ENCODE measurements around the gene SLC6A2.

The SLC6A2 gene

DNA sequence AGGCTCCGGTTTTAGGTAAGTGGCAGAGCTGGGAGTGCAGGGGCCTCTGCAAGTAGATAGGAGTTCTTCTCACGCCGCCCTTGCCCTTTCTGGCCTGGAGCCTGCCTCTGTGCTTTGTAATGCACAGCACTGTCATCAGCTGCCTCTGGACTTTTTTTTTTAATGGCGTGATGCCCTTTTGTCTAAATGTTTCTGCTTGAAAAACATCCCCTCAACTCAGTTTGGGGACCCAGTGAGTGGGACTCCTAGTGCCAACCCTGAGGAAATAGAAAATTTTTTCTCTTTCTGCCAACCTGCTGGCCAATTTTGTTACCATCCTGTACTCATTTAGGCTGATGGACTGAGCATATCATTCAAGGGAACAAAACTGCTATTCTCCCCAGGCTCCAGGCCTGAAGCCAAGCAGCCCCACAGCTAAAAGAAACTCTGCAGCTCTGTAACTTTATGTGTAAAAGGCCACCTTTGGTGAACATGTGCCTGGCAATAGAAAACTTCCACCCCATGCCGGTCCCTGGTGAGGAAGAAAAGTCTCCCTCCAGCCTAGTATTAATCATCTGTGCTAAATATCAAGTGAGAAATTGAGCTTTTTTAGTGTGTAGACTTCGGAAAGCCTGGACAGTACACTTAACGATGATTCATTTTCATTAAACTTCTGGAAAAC is 22.5 kb downstream of the SLC6A2 start:
- no peak for DNase-seq

DNA sequence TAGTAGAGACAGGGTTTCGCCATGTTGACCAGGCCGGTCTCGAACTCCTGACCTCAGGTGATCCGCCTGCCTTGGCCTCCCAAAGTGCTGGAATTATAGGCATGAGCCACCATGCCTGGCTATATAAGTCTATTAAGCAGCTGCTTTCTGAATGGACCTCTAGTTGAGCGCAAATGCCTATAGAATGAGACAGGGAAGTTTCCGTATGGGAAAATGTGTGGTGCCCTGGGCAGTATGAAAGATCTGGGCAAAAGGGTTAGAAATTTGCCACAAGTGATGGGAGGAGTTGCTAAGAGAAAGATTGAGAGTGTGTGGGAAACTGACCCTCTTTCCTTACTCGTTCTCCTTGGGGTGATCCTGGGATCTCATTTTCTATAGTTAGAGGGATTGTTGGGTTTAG is 26.3 kb downstream of the SLC6A2 start:
- DNase-seq, result no peak

DNA sequence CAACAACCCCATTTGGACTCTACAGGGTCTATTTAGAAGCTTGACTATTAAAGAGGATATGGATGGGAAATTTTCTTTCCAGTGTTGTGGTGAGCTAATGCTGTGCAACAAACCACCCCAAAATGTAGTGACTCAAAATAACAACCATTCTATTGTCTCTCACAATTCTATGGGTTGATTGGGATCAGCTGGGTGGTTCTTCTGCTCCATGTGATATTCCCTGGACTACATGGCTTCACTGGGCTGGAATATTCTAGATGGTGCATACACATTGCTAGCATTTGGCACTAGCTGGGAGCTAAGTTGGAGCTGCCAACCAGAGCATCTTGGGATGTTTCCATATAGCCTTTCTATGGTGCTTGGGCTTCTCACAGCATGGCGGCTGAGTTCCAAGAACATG is 30.2 kb downstream of the SLC6A2 start:
- DNase-seq, result no peak

DNA sequence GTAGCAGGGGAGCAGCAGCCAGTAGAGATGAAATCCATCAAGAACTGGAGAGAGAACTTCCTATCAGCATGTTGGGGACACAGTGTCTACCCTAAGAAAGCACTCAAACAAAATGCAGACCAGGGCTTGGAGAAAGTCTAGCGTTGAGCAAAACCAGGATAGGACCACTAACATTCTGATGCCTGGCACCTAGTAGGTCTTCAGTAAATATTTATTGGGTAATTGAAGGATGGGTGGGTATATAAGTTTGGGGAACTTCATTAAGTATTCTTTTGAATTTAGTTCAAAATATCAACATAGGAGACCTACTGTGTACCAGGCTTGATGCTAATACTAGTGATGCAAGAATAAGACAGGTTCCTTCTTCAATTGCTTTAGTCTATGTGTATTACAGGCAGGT is 30.9 kb downstream of the SLC6A2 start:
- DNase-seq, result no peak

DNA sequence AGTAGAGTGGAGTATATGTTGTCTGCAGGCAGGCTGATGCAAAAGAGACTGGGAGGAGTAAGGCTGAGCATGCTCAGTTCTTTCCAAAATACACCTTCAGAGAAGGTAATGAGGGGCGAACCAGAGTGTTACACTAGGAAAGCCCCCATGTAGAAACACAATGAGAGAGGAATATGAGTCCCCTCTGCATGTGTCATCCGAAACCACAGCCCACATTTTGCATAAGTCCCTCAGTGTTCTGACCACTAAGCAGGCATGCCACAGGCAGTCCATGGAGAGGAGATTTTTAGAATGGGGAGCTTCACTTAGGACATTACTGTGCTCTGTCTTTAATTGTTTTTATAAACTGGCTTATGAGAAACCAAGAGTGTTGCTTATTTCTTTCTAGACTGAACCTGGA is 32.0 kb downstream of the SLC6A2 start:
- no peak for DNase-seq

DNA sequence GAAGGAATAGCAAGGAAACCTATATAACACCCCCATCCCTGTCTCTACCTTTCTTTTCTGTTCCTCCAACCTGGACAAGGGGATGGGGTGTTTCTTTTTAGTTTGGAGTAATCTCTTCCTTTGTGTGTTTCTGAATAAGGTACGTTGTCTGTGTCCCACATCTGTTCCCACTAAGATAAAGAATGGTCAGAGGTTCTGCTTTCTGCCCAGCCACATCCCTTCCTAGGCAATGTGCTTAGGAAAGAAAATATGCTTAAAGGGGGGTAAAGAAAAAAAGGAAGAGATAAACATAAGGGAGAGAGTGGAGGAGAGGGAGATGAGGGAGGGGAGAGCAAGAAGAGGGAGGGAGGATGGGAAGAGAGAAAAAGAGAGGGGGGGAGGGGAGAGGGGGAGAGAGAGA is 35.1 kb downstream of the SLC6A2 start:
- DNase-seq, result no peak

DNA sequence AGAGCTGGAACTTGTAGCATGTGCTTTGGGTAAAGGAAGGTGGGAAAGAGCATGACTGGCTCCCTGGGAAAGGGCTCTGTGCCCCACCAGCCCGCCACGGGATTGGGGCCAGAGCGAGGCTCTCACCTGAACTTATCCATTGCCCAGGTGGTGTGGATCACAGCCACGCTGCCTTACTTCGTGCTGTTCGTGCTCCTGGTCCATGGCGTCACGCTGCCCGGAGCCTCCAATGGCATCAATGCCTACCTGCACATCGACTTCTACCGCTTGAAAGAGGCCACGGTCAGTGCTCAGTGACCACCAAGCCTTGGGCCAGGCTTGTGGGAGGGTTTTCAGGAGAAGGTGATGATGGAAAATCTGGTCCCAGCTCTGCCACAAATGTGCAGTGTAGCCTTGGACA is 36.0 kb downstream of the SLC6A2 start:
- no peak for DNase-seq

DNA sequence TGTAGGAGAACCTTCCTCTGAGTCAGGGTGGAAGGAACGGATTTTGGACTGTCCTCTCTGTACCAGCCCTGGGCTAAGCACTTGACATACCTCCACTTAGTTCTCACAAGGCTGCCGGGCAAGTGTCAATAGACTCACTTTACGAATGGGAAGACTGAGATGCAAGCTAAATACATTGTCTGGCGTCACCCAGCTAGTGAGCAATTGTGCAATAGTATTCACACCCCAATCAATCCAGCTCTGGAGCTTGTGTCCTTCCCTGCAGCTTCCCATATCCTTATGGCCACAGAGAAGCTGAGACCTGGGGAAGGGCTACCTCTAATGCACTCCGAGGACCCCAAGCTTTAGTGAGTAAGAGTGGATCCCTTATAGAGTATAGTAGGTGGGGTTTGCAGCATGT is 39.8 kb downstream of the SLC6A2 start:
- DNase-seq, result no peak

DNA sequence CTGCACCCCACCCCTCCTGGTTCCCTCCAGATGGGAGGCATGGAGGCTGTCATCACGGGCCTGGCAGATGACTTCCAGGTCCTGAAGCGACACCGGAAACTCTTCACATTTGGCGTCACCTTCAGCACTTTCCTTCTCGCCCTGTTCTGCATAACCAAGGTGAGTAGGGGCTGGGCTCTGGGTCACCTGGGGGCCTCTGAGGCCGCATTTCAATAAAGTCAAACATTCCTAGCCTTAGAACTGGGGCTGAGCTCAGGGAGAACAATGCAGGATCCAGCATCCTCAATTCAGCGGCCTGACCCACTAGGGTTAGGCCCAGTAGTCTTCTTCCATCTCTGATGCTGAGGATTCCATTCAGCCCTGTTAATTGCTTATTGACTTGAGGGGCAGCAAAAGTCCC is 42.1 kb downstream of the SLC6A2 start:
- no peak for DNase-seq

DNA sequence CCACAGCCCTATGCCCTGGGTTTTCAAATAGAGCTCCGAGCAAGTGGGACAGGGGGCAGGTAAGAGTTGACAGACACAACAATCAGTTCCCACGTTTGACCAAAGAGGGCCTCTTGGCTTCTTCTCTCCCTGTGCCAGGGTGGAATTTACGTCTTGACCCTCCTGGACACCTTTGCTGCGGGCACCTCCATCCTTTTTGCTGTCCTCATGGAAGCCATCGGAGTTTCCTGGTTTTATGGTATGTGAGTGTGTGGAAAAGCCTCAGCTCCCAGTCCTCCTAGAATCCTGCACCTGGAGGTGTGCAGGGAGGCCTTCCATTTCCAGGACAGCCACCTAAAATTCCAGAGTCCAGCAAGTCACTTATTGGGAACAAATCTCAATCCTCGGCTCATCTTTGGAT is 42.5 kb downstream of the SLC6A2 start:
- no peak for DNase-seq

DNA sequence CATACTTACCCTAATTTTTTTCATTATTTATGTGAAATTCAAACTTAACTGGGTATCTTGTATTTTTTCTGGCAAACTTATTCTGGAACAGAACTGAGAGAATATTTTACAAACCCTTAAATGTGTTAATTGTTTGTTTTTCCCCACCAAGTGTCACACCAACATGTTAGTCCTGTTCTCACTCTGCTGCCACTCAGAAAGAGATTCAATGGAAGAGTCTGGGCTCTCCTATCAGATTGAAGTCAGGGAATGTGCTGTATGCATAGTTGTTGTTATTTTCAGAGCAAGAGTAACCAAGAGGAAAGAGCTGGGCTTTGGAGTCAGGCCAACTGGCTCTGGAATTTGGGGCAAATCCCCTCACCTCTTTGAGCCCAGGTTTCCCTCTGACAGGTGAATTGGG is 43.2 kb downstream of the SLC6A2 start:
- no peak for DNase-seq

DNA sequence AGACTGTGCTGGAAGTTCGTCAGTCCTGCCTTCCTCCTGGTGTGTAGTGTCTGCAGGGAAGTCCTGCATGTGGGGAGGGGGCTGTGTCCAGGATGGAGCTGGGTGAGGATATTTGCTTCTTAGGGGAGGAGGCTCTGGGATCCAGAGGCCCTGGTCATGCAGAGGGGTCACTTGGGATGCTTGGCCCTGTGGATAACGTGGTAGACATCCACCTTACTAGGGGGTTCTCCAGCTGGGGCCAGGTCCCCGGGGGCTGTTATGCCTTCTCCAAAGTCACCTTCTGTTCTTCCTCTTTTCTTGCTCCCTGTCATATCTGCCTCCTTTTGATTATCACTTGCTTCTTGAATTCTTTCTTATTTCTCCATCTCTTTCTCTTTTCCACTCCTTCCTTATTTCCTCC is 43.8 kb downstream of the SLC6A2 start:
- no peak for DNase-seq

DNA sequence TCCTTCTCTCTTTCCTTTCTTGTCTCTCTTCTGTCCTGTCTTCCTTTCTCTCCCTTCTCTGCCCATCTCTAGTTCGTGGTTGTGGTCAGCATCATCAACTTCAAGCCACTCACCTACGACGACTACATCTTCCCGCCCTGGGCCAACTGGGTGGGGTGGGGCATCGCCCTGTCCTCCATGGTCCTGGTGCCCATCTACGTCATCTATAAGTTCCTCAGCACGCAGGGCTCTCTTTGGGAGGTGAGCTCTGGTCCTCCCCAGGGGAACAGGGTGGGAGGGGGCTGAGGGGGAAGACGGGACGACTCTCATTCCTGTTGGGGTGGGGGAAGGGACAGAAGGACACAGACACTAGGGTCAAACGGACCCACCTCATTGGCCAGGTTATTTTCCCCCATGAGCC is 44.3 kb downstream of the SLC6A2 start:
- DNase-seq, result no peak

DNA sequence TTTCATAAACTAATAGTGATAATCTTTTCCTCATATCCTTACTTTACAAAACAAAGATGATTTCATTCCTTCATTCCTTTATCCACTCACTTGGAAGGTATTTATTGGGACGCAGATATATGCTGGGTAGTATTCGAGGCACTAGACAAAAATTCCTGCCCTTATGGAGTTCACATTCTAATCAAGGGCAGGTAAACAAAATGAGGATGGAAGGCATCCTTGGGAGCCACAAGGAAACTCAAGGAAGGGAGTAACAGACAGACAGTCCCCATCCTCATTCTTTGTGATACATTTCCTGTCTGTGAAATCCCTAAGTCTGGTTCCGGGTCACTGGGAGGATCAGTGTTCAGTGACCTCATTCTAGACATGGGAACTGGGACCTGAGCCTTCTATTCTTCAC is 45.2 kb downstream of the SLC6A2 start:
- DNase-seq, result no peak

DNA sequence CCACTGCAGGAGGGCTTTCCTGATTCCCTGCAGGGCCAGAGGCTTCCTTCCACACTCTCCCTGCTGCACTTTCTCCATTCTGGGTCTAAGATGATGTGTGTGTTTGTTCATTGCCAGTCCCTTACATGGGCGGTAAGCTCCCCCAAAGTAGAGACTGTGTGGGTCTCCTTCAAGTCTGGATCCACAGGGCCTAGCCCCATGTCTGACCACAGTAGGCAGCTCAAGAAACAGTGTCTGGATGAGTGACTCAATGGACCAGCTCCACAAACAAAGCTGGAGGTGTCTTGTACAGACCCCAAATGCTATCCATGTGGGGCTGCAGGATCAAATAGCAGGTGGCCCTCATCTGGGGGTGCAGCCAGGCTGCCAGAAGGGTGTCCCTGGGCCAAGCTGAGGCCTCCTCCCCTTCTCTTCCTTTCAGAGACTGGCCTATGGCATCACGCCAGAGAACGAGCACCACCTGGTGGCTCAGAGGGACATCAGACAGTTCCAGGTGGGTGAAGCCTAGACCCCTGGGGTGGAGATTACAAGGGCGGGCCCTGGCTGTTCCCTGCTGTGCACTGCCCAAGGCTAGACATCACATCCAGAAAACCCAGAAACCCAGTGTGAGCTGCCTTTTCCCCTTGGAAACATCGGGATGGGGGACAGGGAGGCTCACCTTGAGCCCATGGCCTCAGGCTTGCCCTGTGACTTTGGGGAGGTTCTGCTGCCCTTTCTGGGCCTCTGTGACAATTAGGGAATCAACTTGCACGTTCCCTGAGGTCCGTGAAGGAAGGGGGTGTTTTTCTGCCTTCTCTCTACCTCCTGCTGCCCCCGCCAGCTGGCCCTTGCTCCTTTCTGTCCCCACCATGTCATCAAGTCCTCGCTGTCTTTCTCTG is 45.9 kb downstream of the SLC6A2 start:
- DNase-seq, result peak; percentile 27

DNA sequence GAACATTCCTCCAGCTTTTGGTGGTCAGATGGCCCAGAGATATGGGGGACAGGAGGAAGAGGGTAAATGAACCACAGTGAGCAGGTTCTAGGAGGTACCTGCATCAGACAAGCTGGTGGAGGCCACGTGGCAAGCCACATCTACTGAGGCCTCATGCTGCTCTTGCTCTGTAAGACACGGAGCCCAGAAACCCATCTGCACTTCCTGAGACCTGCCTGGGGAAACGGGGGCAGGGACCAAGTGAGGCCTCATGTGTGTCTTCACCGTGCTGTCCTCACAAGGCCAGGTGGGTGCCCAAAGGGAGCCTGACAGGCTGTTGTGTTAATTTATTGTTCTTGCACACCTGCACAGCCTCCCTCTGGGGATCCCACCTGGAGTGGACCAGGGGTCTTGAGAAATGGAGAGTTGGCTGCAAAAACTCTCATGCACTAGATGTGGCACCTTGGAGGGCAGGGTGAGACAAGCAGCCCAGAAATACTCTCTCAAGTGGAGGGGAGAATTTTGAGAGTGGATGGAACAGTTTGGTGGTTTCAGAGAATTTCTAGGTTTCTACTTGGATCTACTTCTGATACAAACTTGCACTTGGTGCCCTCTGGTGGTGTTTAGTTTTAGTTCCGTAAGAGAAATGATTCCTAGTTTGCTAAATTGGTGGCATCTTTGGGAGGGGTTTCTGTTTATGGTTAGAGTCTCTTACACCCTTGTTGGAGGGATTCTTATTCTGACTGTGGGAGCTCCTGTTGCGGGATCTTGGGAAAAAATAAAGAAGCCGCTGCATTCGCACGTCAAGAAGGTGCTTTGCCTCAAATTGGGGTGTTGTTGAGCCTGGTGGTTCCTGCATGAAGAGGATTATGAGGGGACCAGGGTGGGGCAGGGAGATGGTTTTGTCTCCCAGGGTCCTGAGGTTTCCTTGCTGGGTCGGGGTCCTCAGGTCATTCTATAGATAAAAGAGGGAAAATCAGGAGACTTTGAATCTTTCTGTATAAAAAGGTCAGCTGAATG is 47.5 kb downstream of the SLC6A2 start:
- no peak for DNase-seq

DNA sequence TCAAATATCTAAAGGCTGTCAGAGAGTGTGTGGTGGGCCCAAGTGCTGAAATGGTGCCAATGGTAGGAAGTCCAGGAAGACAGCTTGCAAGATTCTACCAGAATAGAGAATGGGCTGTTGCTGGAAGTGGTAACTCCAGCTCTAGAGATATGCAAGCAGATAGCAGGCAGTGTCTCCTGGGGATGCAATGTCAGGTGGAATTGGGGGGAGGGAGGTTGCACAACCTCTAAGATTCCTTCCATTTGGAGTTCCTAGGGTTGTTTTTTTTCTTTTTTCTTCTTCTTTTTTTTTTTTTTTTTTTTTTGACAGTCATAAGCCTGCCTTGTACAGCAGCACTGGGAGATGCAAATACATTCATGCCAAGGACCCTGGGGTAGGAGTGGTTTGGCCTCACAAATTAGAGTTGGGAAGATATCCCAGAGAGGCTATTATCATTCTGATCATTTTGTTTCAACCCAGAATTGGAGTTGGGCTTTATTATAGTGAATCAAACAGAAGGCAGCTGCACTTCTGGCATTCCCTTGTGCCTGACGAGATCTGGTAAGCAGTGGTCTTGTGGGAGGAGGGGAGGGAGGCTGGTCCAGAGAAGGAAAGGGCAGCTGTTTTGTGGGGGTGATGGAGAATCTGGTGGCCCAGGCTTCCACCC is 51.1 kb downstream of the SLC6A2 start:
- DNase-seq, result no peak

DNA sequence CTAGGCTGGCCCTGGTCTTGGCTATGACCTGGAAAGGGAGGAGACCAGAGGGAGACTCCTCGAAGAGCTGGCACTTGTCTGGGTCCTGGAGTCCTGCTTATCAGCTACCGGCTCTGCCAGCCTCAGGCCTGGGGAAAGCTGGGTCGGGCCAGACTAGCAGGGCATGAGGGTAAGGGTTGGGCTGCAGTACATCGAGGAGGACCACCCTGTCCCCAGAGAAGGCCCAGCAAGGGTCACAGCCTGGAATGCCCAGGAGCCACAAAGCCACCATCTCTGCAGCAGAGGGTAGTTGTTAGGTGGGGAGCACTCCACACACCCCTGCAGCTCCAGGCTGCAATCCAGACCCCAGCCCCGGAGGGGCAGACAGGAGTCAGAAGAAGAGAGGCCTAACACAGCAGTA is 54.0 kb downstream of the SLC6A2 start:
- DNase-seq, result no peak

DNA sequence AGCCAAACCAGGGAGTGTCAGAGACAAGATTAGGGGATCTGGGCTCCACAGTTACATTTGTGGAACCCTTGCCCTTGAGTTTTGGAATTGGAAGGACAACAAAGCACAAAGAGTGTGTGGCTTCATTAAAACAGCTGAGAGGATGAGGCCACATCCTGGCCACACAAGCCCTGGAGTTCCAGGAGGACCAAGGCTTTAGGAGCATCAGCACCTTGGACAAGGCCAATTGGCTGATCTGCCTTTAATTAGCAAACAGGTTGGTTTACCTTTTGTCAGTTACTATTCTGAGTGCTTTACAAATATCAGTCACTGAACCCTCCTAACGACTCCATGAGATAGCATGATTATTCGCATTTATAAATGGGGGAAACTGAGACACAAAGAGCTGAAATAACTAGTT is 54.7 kb downstream of the SLC6A2 start:
- no peak for DNase-seq

DNA sequence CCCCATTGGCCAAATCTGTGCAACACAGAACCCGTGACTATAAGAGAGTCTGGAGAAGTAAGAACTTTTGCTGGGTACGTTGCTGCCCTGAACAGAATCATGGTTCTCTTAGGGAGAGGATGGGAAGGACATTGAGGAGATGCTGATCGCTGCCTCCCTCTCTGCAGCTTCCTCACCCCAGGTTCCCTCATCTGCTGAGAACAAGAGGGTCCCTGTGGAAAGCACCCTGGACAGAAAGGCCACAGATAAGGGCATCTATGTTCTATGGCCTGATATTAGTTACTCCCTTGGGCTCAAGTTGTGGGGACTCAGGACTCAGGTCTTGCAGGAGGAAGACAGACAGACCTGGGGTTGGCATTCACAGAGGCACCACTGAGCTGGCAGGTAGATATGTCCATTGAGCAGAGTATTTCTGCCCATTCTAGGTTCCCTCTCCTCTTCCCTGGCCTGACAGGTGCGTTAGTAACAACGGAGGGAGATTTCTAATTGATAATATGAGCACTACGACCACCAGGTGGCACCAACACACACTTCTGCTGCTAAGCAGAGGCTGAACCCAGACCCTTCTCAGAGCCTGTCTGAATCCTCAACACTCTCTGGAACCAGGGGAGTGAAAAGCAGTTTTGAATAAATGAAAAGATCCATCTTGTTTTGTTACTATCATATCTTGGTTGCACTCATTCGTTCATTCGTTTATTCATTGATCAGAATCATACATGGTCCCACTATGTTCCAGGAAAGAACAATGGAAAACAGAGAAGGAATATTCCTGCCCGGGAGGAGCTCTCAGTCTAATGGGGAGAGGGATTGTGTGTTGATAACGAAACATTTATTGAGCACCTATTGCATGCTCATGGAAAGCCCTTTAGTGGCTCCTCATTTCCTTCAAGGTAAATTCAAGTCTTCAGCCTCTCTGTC is 56.4 kb downstream of the SLC6A2 start:
- DNase-seq, result peak; percentile 61

DNA sequence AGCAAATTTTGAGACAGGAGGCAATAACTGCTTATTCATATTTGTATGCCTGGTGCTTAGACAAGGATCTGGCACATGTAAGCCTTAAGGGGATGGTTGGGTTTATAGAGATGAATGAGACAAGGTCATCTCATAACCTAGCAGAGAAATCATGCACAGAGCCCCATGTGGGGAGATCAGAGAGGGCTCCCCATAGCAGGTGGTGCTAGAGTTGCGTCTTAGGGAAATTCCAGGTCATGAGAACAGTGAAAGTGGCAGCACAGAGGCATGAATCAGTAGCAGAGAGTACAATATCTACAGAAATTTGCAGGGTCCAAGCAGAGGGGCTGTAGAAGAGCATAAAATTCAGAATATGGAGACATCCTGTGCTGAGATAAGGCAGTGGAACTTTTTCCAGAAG is 57.3 kb downstream of the SLC6A2 start:
- no peak for DNase-seq

DNA sequence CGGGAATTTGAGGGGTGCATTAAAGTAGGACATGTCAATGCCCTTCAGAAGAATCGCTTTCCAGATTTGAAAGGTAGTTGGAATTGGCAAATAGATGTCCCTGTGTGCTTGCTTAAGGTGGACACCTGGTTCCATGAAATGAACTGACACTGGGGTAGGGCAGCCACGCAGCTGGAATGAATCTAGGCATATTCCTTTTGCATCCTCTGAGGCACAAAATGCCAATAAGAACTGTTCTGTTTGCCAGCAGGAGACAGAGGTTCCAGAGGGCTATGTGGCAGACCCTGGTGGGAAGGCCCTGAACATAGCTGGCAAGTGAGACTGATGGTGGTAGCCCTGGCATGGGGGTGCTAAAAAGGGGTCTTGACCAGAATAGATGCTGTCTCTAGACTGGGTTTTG is 61.5 kb downstream of the SLC6A2 start:
- DNase-seq, result no peak
